Measurements from ENCODE around the gene GNB3. TPM values are rescaled to one million over a fixed set of nuclear protein-coding genes. Genes with fewer than 3 reads are reported as not detected.

GNB3 gene
- total RNA-seq, 1 experiment from 2014 or later = 8.7 TPM

DNA sequence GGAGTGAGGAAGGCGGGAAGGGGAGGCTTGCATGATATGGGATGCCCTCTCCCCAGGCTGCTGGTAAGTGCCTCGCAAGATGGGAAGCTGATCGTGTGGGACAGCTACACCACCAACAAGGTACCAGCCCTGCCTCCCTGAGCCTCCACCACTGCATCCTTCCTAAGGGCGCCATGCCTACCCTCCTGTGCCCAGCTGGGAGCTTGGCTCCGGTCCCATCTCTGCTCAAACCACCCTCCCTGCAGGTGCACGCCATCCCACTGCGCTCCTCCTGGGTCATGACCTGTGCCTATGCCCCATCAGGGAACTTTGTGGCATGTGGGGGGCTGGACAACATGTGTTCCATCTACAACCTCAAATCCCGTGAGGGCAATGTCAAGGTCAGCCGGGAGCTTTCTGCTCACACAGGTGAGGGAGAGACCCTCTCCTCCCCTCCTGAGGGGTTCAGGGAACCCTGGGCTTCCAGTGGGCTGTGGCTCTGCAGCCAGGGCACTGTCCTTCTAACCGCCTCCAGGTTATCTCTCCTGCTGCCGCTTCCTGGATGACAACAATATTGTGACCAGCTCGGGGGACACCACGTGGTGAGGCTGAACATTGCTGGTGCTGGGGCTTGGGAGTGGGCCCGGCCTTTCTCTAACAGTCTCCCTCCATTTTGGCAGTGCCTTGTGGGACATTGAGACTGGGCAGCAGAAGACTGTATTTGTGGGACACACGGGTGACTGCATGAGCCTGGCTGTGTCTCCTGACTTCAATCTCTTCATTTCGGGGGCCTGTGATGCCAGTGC lies 2.6 kb downstream of the GNB3 start:
- ChIA-PET RAD21 (ENCODE audit: low non-redundant PET in 1 of 2, low total read pairs in 2 of 2, uncharacterized antibody in 2 of 2, unreplicated experiment in 2 of 2) (no interaction called here), CTCF (interaction anchor here (1.0 kb wide), 1 partner anchor 8 kb away, joined by 4 read pairs; no protein-coding TSS in a partner anchor), POLR2A (no interaction called here)
- H3K9me2 ChIP-seq (ENCODE audit: insufficient read depth) = no peaks in the 10 kb centered on the region
- H3K9ac ChIP-seq (ENCODE audit: low read length) = no peak overlapping the region
- no peak overlapping the region for H3K4me2 ChIP-seq (ENCODE audit: low read length)
- BruUV-seq (replicated peaks) = no TSS peak
- ATAC-seq (no peak), DNase-seq (ENCODE audit: low read depth, low spot score) (no peak)
- TF ChIP-seq ZNF274 (IDR thresholded peaks at IDR 0.05; ENCODE audit: low read depth, low read length) (no peak), SRF (IDR thresholded peaks at IDR 0.05; ENCODE audit: low read depth) (no peak), RAD21 (IDR thresholded peaks at IDR 0.05; ENCODE audit: low read depth) (no peak), EGR1 (IDR thresholded peaks at IDR 0.05; ENCODE audit: low read depth) (no peak), EZH2 (IDR thresholded peaks at IDR 0.05) (no peak), EZH2phosphoT487 (IDR thresholded peaks at IDR 0.05; ENCODE audit: borderline replicate concordance) (no peak), TCF7L2 (IDR thresholded peaks at IDR 0.05; ENCODE audit: borderline replicate concordance, extremely low read depth, insufficient read depth, insufficient read length) (no peak), SIN3A (IDR thresholded peaks at IDR 0.05; ENCODE audit: low read depth) (no peak), CBX3 (IDR thresholded peaks at IDR 0.05; ENCODE audit: low read depth) (no peak), POLR2AphosphoS5 (IDR thresholded peaks at IDR 0.05; ENCODE audit: low read depth, low read length) (no peak), JUND (IDR thresholded peaks at IDR 0.05) (no peak), ZFX (IDR thresholded peaks at IDR 0.05) (no peak), YY1 (IDR thresholded peaks at IDR 0.05; ENCODE audit: extremely low read depth, insufficient replicate concordance, low read depth, low read length) (no peak), POLR2A (IDR thresholded peaks at IDR 0.05; ENCODE audit: borderline replicate concordance, extremely low read depth, insufficient read depth, insufficient read length) (no peak)
- TF ChIP-seq, protein P1, sequence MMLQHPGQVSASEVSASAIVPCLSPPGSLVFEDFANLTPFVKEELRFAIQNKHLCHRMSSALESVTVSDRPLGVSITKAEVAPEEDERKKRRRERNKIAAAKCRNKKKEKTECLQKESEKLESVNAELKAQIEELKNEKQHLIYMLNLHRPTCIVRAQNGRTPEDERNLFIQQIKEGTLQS (IDR thresholded peaks at IDR 0.05) = no peak
- TF ChIP-seq, protein P2, sequence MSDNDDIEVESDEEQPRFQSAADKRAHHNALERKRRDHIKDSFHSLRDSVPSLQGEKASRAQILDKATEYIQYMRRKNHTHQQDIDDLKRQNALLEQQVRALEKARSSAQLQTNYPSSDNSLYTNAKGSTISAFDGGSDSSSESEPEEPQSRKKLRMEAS (IDR thresholded peaks at IDR 0.05) = no peak
- TF ChIP-seq, protein P3, sequence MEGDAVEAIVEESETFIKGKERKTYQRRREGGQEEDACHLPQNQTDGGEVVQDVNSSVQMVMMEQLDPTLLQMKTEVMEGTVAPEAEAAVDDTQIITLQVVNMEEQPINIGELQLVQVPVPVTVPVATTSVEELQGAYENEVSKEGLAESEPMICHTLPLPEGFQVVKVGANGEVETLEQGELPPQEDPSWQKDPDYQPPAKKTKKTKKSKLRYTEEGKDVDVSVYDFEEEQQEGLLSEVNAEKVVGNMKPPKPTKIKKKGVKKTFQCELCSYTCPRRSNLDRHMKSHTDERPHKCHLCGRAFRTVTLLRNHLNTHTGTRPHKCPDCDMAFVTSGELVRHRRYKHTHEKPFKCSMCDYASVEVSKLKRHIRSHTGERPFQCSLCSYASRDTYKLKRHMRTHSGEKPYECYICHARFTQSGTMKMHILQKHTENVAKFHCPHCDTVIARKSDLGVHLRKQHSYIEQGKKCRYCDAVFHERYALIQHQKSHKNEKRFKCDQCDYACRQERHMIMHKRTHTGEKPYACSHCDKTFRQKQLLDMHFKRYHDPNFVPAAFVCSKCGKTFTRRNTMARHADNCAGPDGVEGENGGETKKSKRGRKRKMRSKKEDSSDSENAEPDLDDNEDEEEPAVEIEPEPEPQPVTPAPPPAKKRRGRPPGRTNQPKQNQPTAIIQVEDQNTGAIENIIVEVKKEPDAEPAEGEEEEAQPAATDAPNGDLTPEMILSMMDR (IDR thresholded peaks at IDR 0.05 in 2 of 3, conservative IDR thresholded peaks at IDR 0.05 in 1 of 3; ENCODE audit: borderline replicate concordance in 1 of 3, insufficient read depth in 1 of 3, low read depth in 2 of 3, low read length in 2 of 3) = no peak
- TF ChIP-seq, protein P4, sequence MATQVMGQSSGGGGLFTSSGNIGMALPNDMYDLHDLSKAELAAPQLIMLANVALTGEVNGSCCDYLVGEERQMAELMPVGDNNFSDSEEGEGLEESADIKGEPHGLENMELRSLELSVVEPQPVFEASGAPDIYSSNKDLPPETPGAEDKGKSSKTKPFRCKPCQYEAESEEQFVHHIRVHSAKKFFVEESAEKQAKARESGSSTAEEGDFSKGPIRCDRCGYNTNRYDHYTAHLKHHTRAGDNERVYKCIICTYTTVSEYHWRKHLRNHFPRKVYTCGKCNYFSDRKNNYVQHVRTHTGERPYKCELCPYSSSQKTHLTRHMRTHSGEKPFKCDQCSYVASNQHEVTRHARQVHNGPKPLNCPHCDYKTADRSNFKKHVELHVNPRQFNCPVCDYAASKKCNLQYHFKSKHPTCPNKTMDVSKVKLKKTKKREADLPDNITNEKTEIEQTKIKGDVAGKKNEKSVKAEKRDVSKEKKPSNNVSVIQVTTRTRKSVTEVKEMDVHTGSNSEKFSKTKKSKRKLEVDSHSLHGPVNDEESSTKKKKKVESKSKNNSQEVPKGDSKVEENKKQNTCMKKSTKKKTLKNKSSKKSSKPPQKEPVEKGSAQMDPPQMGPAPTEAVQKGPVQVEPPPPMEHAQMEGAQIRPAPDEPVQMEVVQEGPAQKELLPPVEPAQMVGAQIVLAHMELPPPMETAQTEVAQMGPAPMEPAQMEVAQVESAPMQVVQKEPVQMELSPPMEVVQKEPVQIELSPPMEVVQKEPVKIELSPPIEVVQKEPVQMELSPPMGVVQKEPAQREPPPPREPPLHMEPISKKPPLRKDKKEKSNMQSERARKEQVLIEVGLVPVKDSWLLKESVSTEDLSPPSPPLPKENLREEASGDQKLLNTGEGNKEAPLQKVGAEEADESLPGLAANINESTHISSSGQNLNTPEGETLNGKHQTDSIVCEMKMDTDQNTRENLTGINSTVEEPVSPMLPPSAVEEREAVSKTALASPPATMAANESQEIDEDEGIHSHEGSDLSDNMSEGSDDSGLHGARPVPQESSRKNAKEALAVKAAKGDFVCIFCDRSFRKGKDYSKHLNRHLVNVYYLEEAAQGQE (IDR thresholded peaks at IDR 0.05; ENCODE audit: low read depth) = no peak
- TF ChIP-seq, protein P5, sequence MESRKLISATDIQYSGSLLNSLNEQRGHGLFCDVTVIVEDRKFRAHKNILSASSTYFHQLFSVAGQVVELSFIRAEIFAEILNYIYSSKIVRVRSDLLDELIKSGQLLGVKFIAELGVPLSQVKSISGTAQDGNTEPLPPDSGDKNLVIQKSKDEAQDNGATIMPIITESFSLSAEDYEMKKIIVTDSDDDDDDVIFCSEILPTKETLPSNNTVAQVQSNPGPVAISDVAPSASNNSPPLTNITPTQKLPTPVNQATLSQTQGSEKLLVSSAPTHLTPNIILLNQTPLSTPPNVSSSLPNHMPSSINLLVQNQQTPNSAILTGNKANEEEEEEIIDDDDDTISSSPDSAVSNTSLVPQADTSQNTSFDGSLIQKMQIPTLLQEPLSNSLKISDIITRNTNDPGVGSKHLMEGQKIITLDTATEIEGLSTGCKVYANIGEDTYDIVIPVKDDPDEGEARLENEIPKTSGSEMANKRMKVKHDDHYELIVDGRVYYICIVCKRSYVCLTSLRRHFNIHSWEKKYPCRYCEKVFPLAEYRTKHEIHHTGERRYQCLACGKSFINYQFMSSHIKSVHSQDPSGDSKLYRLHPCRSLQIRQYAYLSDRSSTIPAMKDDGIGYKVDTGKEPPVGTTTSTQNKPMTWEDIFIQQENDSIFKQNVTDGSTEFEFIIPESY (IDR thresholded peaks at IDR 0.05; ENCODE audit: extremely low read depth, insufficient replicate concordance, low read length) = no peak
- H3K27ac ChIP-seq (ENCODE audit: low read depth, low read length) = no peak overlapping the region
- no peak overlapping the region for H2AFZ ChIP-seq (ENCODE audit: low read depth, low read length, poor library complexity, severe bottlenecking)
- intact Hi-C loops (cut with micrococcal nuclease) = no loop called here
- H3K27me3 ChIP-seq (ENCODE audit: insufficient read depth, low read length) = no peaks in the 10 kb centered on the region
- H3K4me1 ChIP-seq (ENCODE audit: control insufficient read depth in 1 of 2, insufficient read depth in 2 of 2, low read length in 2 of 2) = no peaks in the 10 kb centered on the region
- H3K9me3 ChIP-seq (ENCODE audit: control insufficient read depth in 1 of 2, insufficient read depth in 1 of 2, low read depth in 1 of 2, low read length in 2 of 2) = no peaks in the 10 kb centered on the region
- no peak overlapping the region for H3K4me3 ChIP-seq (replicated peaks in 1 of 2; ENCODE audit: low read depth in 1 of 2, low read length in 2 of 2)
- peaks cover 13 to 30% of the 10 kb centered on the region in 2 experiments; a peak in 3 of 4 replicates for H3K36me3 ChIP-seq (ENCODE audit: control insufficient read depth in 1 of 2, insufficient read depth in 2 of 2, low read length in 2 of 2)
- no peaks in the 10 kb centered on the region for H3K79me2 ChIP-seq (ENCODE audit: insufficient read depth, low read length)
- H4K20me1 ChIP-seq (ENCODE audit: insufficient read depth) = no peaks in the 10 kb centered on the region

Data from HCT116 (cell line).